HEK293 (cell line): Measurements from ENCODE around the gene ALKBH4.
"Not testable (repeated sequence)": the region's sequence is repeated elsewhere in the genome, so short reads cannot be mapped to it uniquely, and the experiment has no call there.

Experiments
- CTCF ChIA-PET: fragments of 350-600 bp; formaldehyde crosslinking; extraction: SDS; loops from one replicate; lab custom pipeline; 2021; ENCODE audit warnings: antibody characterized with exemption; lab: Yijun Ruan, JAX
- POLR2A ChIA-PET: fragments of 300-600 bp; formaldehyde crosslinking; extraction: SDS; loops from one replicate; lab custom pipeline; 2020; ENCODE audit warnings: antibody characterized with exemption, inconsistent platforms; lab: Yijun Ruan, JAX
- H3K27ac ChIP-seq: fragments of 200-500 bp; sonication (Bioruptor generic); 2 replicates; pipeline ENCODE4 v1.5.1; 2014; ENCODE audit warnings: low read depth, low read length, control low read depth, inconsistent platforms; ENCODE audit errors: extremely low read depth
- H3K36me3 ChIP-seq, 2 experiments: fragments of 200-500 bp in 1 of 2; sonication (Bioruptor generic) in 1 of 2; 1 replicate in 1 of 2; 2 replicates in 1 of 2; pipeline ENCODE4 v1.5.1; 2014 to 2017; ENCODE audit warnings: inconsistent platforms in 2 of 2, low read length in 2 of 2; ENCODE audit not compliant: control insufficient read depth in 2 of 2, insufficient read depth in 1 of 2
- H3K4me1 ChIP-seq: fragments of 200-500 bp; sonication (Bioruptor generic); 2 replicates; pipeline ENCODE4 v1.5.1; 2014; ENCODE audit warnings: mild to moderate bottlenecking, low read length, inconsistent platforms; ENCODE audit not compliant: control insufficient read depth, insufficient read depth
- H3K4me3 ChIP-seq: 2 replicates; pipeline ENCODE4 v1.5.1; 2011; ENCODE audit warnings: low read depth, mild to moderate bottlenecking, control low read depth, low read length, moderate library complexity
- H3K9me3 ChIP-seq: fragments of 200-500 bp; sonication (Bioruptor generic); 2 replicates; pipeline ENCODE4 v1.5.1; 2014; ENCODE audit warnings: low read depth, low read length, inconsistent platforms; ENCODE audit not compliant: control insufficient read depth, insufficient read depth
- IKZF3 ChIP-seq: fragments of 450-650 bp; IDR thresholded peaks from 2 replicates; pipeline ENCODE4 v1.5.0; 2018; ENCODE audit warnings: missing biosample characterization, mild to moderate bottlenecking, missing genetic modification characterization, moderate library complexity
- KLF9 ChIP-seq: fragments of 450-650 bp; formaldehyde crosslinking; IDR thresholded peaks from 2 replicates; pipeline ENCODE4 v1.5.1; 2016; ENCODE audit warnings: missing biosample characterization, missing genetic modification characterization, low read depth
- ZNF121 ChIP-seq: fragments of 450-650 bp; formaldehyde crosslinking; IDR thresholded peaks from 2 replicates; pipeline ENCODE4 v1.5.1; 2016; ENCODE audit warnings: missing biosample characterization, missing genetic modification characterization
- ZNF76 ChIP-seq: fragments of 450-650 bp; formaldehyde crosslinking; IDR thresholded peaks from 2 replicates; pipeline ENCODE4; 2016; ENCODE audit warnings: low read depth, missing biosample characterization, missing genetic modification characterization, borderline replicate concordance
- TF ChIP-seq, protein P1 (sequence below): fragments of 450-650 bp; formaldehyde crosslinking; conservative IDR thresholded peaks from 2 replicates; pipeline ENCODE4 v1.5.1; 2016; ENCODE audit warnings: low read depth, missing biosample characterization, missing genetic modification characterization

Gene ALKBH4

DNA sequence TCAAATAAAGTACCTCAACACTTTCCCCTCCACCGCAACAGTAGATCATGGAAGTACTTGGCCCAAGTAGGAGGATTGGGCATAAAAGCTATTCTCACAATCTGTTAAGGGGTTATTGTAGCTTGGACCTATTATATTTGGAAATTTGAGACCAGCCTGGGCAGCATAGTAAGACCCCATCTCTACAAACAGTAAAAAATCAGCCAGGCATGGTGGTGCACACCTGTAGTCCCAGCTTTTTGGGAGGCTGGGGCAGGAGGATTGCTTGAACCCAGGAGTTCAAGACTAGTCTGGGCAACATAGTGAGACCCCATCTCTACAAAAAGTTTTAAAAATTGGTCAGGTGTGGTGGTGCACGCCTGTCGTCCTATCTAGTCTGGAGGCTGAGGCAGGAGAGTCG, 55.3 kb downstream of the ALKBH4 start:
- Histone ChIP-seq H3K36me3 (peaks cover 52 to 95% of the 10 kb centered on the region in 2 experiments), H3K9me3 (no peaks in the 10 kb centered on the region), H3K4me1 (no peaks in the 10 kb centered on the region), H3K4me3 (no peak overlapping the region), H3K27ac (no peak overlapping the region)
- TF ChIP-seq ZNF121 (tag by site-specific recombination) (peak; percentile 93), ZNF76 (tag by site-specific recombination) (no peak), IKZF3 (tag by site-specific recombination) (no peak)
- POLR2A ChIA-PET: no interaction called here
- CTCF ChIA-PET: interaction anchor here (1.2 kb wide), 1 partner anchor 130 kb away, joined by 4 read pairs; no protein-coding TSS in a partner anchor

DNA sequence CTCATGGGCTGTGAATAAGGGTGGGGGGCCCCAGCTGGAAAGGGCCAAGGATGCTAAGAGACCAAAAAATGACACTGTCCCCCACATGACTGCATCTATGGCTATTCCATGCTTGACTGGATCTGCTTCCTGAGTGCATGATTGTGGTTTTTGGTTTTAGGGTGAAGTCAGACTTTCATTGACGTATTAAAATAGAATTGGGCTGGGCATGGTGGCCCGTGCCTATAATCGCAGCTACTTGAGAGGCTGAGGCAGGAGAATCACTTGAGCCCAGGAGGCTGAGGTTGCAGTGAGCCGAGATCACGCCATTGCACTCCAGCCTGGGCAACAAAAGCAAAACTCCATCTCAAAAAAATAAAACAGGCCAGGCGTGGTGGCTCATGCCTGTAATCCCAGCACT, 56.1 kb downstream of the ALKBH4 start:
- H3K9me3 ChIP-seq, H3K4me3 ChIP-seq, H3K4me1 ChIP-seq, POLR2A ChIA-PET, H3K27ac ChIP-seq: not testable (repeated sequence)
- peaks cover 53 to 97% of the 10 kb centered on the region in 2 experiments for H3K36me3 ChIP-seq
- CTCF ChIA-PET: interaction anchor here (1.2 kb wide), 1 partner anchor 129 kb away, joined by 4 read pairs; no protein-coding TSS in a partner anchor

DNA sequence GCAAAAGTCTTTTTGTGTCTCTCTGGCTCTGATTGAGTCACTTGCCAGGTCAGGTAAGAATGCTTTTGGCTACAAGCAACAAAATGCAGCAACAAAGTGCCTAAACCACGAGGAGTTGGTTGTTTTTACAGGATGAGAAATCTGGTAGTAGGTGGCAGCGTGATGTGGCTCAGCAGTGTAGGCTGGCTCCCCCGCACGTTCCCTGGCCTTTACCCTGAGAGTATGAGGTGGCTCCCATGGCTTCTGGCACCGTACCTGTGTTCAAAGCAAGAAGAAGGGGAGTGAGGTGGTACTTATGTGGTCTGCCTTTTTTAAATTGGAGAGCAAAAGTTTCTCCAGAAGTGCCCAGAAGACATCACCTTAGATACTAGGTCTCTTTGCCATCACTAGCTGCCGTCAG, 56.8 kb downstream of the ALKBH4 start:
- H3K27ac ChIP-seq: no peak overlapping the region
- no peak for TF ChIP-seq KLF9 (tag by site-specific recombination)
- TF ChIP-seq, protein P1, sequence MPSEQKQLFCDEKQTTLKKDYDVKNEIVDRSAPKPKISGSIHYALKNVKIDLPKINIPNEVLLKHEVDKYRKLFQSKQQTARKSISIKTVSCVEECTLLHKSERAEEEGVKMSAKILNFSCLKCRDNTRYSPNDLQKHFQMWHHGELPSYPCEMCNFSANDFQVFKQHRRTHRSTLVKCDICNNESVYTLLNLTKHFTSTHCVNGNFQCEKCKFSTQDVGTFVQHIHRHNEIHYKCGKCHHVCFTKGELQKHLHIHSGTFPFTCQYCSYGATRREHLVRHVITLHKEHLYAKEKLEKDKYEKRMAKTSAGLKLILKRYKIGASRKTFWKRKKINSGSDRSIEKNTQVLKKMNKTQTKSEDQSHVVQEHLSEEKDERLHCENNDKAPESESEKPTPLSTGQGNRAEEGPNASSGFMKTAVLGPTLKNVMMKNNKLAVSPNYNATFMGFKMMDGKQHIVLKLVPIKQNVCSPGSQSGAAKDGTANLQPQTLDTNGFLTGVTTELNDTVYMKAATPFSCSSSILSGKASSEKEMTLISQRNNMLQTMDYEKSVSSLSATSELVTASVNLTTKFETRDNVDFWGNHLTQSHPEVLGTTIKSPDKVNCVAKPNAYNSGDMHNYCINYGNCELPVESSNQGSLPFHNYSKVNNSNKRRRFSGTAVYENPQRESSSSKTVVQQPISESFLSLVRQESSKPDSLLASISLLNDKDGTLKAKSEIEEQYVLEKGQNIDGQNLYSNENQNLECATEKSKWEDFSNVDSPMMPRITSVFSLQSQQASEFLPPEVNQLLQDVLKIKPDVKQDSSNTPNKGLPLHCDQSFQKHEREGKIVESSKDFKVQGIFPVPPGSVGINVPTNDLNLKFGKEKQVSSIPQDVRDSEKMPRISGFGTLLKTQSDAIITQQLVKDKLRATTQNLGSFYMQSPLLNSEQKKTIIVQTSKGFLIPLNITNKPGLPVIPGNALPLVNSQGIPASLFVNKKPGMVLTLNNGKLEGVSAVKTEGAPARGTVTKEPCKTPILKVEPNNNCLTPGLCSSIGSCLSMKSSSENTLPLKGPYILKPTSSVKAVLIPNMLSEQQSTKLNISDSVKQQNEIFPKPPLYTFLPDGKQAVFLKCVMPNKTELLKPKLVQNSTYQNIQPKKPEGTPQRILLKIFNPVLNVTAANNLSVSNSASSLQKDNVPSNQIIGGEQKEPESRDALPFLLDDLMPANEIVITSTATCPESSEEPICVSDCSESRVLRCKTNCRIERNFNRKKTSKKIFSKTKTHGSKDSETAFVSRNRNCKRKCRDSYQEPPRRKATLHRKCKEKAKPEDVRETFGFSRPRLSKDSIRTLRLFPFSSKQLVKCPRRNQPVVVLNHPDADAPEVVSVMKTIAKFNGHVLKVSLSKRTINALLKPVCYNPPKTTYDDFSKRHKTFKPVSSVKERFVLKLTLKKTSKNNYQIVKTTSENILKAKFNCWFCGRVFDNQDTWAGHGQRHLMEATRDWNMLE (tag by site-specific recombination): no peak
- no peaks in the 10 kb centered on the region for H3K4me1 ChIP-seq
- CTCF ChIA-PET: no interaction called here
- POLR2A ChIA-PET: interaction anchor here (0.6 kb wide), 1 partner anchor 9 kb away, joined by 8 read pairs; no protein-coding TSS in a partner anchor
- H3K9me3 ChIP-seq: no peaks in the 10 kb centered on the region
- no peak overlapping the region for H3K4me3 ChIP-seq
- H3K36me3 ChIP-seq: peaks cover 56 to 96% of the 10 kb centered on the region in 2 experiments
